ENCODE measurements around the gene PAGE2B.
"Not testable (repeated sequence)": the region's sequence is repeated elsewhere in the genome, so short reads cannot be mapped to it uniquely, and the experiment has no call there.

The PAGE2B gene

GRCh38 chrX:55109306-55109705 is 34.5 kb downstream of the PAGE2B start:
- no peak for DNase-seq (ENCODE audit: low read depth)

- DNase-seq (ENCODE audit: low read depth): no peak
These were observed 36.9 kb downstream of the PAGE2B start for GRCh38 chrX:55111578-55112254.

GRCh38 chrX:55116589-55116988 is 41.8 kb downstream of the PAGE2B start:
- not testable (repeated sequence) for DNase-seq (ENCODE audit: low read depth)

- DNase-seq (ENCODE audit: low read depth): no peak
These were observed 43.7 kb downstream of the PAGE2B start for GRCh38 chrX:55118574-55118973.

GRCh38 chrX:55119271-55119670 is 44.4 kb downstream of the PAGE2B start:
- DNase-seq (ENCODE audit: low read depth): no peak

GRCh38 chrX:55119712-55120111 is 44.9 kb downstream of the PAGE2B start:
- no peak for DNase-seq (ENCODE audit: low read depth)

- no peak for DNase-seq (ENCODE audit: low read depth)
These were observed 46.0 kb downstream of the PAGE2B start for GRCh38 chrX:55120761-55121358.

GRCh38 chrX:55123900-55124299 is 49.1 kb downstream of the PAGE2B start:
- DNase-seq (ENCODE audit: low read depth): no peak

- no peak for DNase-seq (ENCODE audit: low read depth)
These were observed 52.9 kb downstream of the PAGE2B start for GRCh38 chrX:55127692-55128091.
